HG03135 (cell line): ENCODE results near the gene ARFGAP3.
"Not testable (repeated sequence)": the region's sequence is repeated elsewhere in the genome, so short reads cannot be mapped to it uniquely, and the experiment has no call there.

Source experiments
- ATAC-seq: cut with Tn5 transposase; IDR thresholded peaks from one replicate; pipeline ENCODE4 v1.9.1; 2021; ENCODE audit warnings: mild to moderate bottlenecking, moderate library complexity; ENCODE audit not compliant: unreplicated experiment

Gene ARFGAP3

GRCh38 chr22:42770941-42771647 lies 86.0 kb downstream of the ARFGAP3 start:
- ATAC-seq: no peak

- no peak for ATAC-seq
Measured at GRCh38 chr22:42770448-42770726, 86.7 kb downstream of the ARFGAP3 start.

GRCh38 chr22:42769574-42770447 lies 87.3 kb downstream of the ARFGAP3 start:
- peak; percentile 74 for ATAC-seq

GRCh38 chr22:42769238-42769573 lies 87.9 kb downstream of the ARFGAP3 start:
- no peak for ATAC-seq

- no peak for ATAC-seq
Measured at GRCh38 chr22:42768385-42769035, 88.6 kb downstream of the ARFGAP3 start.

- no peak for ATAC-seq
Measured at GRCh38 chr22:42766860-42767259, 90.2 kb downstream of the ARFGAP3 start.

GRCh38 chr22:42764895-42765363 lies 92.1 kb downstream of the ARFGAP3 start:
- no peak for ATAC-seq

- no peak for ATAC-seq
Measured at GRCh38 chr22:42763965-42764480, 93.0 kb downstream of the ARFGAP3 start.

- no peak for ATAC-seq
Measured at GRCh38 chr22:42760806-42761565, 96.1 kb downstream of the ARFGAP3 start.

GRCh38 chr22:42758931-42759629 lies 98.0 kb downstream of the ARFGAP3 start:
- ATAC-seq: no peak

- not testable (repeated sequence) for ATAC-seq
Measured at GRCh38 chr22:42755553-42755952, 101.5 kb downstream of the ARFGAP3 start.

- ATAC-seq: not testable (repeated sequence)
Measured at GRCh38 chr22:42755121-42755520, 102.0 kb downstream of the ARFGAP3 start.

GRCh38 chr22:42754658-42755057 lies 102.4 kb downstream of the ARFGAP3 start:
- ATAC-seq: no peak

GRCh38 chr22:42752912-42753311 lies 104.2 kb downstream of the ARFGAP3 start:
- no peak for ATAC-seq

GRCh38 chr22:42752230-42752746 lies 104.8 kb downstream of the ARFGAP3 start:
- ATAC-seq: no peak

- not testable (repeated sequence) for ATAC-seq
Measured at GRCh38 chr22:42750421-42750820, 106.7 kb downstream of the ARFGAP3 start.

GRCh38 chr22:42747701-42748513 lies 109.2 kb downstream of the ARFGAP3 start:
- ATAC-seq: no peak
